ENCODE results near the gene ABHD14A. TPM values are rescaled to one million over a fixed set of nuclear protein-coding genes. Genes with fewer than 3 reads are reported as not detected.
A peak's percentile ranks its signal among the peaks of the same experiment; 100 is the strongest.

The ABHD14A gene
- total and polyA plus RNA-seq, 2 of the 13 experiments (the other 11 are each of a cell fraction or from before 2014, with no cell fraction given), result 29.5 to 46.9 TPM

DNA sequence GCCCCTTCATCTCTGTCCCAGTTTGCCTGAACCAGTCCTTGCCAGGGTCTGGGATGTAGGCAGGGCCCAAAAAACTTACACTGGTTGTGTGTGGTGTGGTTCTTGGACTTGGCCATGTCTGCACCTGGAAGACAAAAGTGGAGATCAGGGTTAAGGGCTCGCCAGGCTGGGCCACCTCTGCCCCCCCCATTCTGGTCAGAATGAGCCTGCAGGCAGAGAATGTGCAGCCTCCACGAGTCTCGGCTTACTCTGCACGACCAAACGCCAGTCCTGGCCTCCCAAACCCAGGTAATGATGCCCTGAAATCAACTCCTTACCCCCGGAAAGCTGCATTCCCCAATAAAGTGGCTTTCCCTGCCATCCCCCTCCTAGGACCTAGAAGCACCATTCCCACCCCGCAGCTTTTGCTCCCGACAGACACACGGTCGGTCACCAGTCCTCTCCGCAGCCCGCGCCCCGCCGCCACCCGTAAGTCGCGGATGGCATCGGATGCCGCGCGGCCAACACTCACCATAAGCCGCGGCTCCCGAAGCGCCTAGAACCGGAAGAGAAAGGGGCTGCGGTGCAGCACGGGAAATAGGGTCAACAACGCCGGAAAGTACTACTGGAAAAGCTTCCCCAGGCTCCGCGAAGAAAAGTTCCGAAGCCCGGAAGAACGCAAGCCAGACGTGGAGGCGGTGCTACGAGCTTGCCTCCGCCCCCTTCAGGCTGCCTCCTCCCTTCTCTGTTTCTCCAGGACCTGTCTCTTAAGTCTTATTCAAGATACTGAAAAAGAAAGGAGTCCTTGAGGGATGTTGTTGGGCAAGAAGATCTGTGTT is 20.7 kb downstream of the ABHD14A start, which contains the start of gene RPL29 (continued):
- TF ChIP-seq ZNF503 (CRISPR knock-in tag; IDR thresholded peaks at IDR 0.05), result peak; percentile 89
- TF ChIP-seq ZNF777 (CRISPR knock-in tag; IDR thresholded peaks at IDR 0.05), result peak; percentile 63
- peak; percentile 90 for TF ChIP-seq HNF1B (CRISPR knock-in tag; IDR thresholded peaks at IDR 0.05)
- TF ChIP-seq ZNF138 (CRISPR knock-in tag; IDR thresholded peaks at IDR 0.05; ENCODE audit: low read depth), result no peak
- no peak; the same call in 1 of the 2 replicates for TF ChIP-seq CEBPG (CRISPR knock-in tag; IDR thresholded peaks at IDR 0.05)
- TF ChIP-seq ZNF609 (CRISPR knock-in tag; IDR thresholded peaks at IDR 0.05; ENCODE audit: borderline replicate concordance), result peak; percentile 68; the same call in 1 of the 2 replicates
- TF ChIP-seq, protein P1, sequence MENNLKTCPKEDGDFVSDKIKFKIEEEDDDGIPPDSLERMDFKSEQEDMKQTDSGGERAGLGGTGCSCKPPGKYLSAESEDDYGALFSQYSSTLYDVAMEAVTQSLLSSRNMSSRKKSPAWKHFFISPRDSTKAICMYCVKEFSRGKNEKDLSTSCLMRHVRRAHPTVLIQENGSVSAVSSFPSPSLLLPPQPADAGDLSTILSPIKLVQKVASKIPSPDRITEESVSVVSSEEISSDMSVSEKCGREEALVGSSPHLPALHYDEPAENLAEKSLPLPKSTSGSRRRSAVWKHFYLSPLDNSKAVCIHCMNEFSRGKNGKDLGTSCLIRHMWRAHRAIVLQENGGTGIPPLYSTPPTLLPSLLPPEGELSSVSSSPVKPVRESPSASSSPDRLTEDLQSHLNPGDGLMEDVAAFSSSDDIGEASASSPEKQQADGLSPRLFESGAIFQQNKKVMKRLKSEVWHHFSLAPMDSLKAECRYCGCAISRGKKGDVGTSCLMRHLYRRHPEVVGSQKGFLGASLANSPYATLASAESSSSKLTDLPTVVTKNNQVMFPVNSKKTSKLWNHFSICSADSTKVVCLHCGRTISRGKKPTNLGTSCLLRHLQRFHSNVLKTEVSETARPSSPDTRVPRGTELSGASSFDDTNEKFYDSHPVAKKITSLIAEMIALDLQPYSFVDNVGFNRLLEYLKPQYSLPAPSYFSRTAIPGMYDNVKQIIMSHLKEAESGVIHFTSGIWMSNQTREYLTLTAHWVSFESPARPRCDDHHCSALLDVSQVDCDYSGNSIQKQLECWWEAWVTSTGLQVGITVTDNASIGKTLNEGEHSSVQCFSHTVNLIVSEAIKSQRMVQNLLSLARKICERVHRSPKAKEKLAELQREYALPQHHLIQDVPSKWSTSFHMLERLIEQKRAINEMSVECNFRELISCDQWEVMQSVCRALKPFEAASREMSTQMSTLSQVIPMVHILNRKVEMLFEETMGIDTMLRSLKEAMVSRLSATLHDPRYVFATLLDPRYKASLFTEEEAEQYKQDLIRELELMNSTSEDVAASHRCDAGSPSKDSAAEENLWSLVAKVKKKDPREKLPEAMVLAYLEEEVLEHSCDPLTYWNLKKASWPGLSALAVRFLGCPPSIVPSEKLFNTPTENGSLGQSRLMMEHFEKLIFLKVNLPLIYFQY (CRISPR knock-in tag; IDR thresholded peaks at IDR 0.05; ENCODE audit: borderline replicate concordance), result no peak
- TF ChIP-seq ZBTB44 (CRISPR knock-in tag; IDR thresholded peaks at IDR 0.05), result no peak
- TF ChIP-seq SETDB1 (CRISPR knock-in tag; IDR thresholded peaks at IDR 0.05; ENCODE audit: borderline replicate concordance), result no peak
- TF ChIP-seq ZNF75D (CRISPR knock-in tag; IDR thresholded peaks at IDR 0.05; ENCODE audit: borderline replicate concordance), result no peak; the same call in 1 of the 2 replicates

Data from HepG2 (cell line).